Endothelial cell of umbilical vein (primary cell): ENCODE results near the gene AHI1. TPM values are rescaled to one million over a fixed set of nuclear protein-coding genes. Genes with fewer than 3 reads are reported as not detected.

ENCODE experiments used
- BruUV-seq: library from RNA; stranded (reverse); fragments of 400-500 nt; replicated peaks from 2 replicates; lab custom pipeline; 2021; lab: Mats Ljungman, UMichigan
- CTCF ChIA-PET: fragments of 300-600, 350-600 bp; sonication (Branson Sonifier 250); formaldehyde crosslinking; loops from one replicate; lab custom pipeline; 2021; ENCODE audit warnings: antibody characterized with exemption, inconsistent platforms; lab: Charles Lee
- POLR2A ChIA-PET: fragments of 300-600, 350-600 bp; sonication (Branson Sonifier 250); formaldehyde crosslinking; loops from one replicate; lab custom pipeline; 2021; ENCODE audit warnings: antibody characterized with exemption, inconsistent platforms; lab: Charles Lee
- DNase-seq: peaks from one replicate; pipeline ENCODE4 v3.0.0-alpha.2; 2011; ENCODE audit warnings: low read depth, low spot score
- FAIRE-seq: peaks from 2 replicates; lab custom pipeline; 2011; peaks lifted over from hg19 to GRCh38; lab: Jason Lieb, UNC
- H2AFZ ChIP-seq: 2 replicates; pipeline ENCODE4 v1.6.0; 2012; ENCODE audit warnings: low read depth, low read length, control low read depth, inconsistent platforms
- H3K27ac ChIP-seq: 2 replicates; pipeline ENCODE4 v1.5.1; 2011; ENCODE audit warnings: low read depth, mild to moderate bottlenecking, control low read depth, low read length, moderate library complexity; ENCODE audit not compliant: insufficient read depth
- H3K27me3 ChIP-seq, 2 experiments: 2 replicates each; pipeline versions ENCODE4 v1.6.0 to v1.6.1; 2011; ENCODE audit warnings: low read length in 2 of 2, mixed read lengths in 1 of 2; ENCODE audit not compliant: control insufficient read depth in 2 of 2, insufficient read depth in 2 of 2
- H3K36me3 ChIP-seq, 2 experiments: 2 replicates in 1 of 2; 3 replicates in 1 of 2; pipeline ENCODE4 v1.5.1; 2011; ENCODE audit warnings: low read length in 2 of 2, mild to moderate bottlenecking in 1 of 2, moderate library complexity in 1 of 2; ENCODE audit not compliant: control insufficient read depth in 2 of 2, insufficient read depth in 2 of 2; ENCODE audit errors: extremely low read depth in 1 of 2
- H3K4me1 ChIP-seq: 3 replicates; pipeline ENCODE4 v1.5.1; 2011; ENCODE audit warnings: mild to moderate bottlenecking, low read length; ENCODE audit not compliant: control insufficient read depth, insufficient read depth; ENCODE audit errors: extremely low read depth
- H3K4me2 ChIP-seq: 2 replicates; pipeline ENCODE4 v1.6.1; 2011; ENCODE audit warnings: low read length, control low read depth, mixed read lengths; ENCODE audit not compliant: insufficient read depth
- H3K4me3 ChIP-seq, 3 experiments: fragments of 200-600 bp in 1 of 3; sonication (generic), shearing (Covaris generic) in 1 of 3; replicated peaks in 1 of 3; 2 replicates each; pipeline ENCODE4 v1.5.1; 2011 to 2016; ENCODE audit warnings: control low read depth in 3 of 3, low read length in 3 of 3, mild to moderate bottlenecking in 2 of 3, inconsistent platforms in 1 of 3, low read depth in 1 of 3, moderate library complexity in 1 of 3; ENCODE audit not compliant: insufficient read depth in 1 of 3
- H3K79me2 ChIP-seq: 2 replicates; pipeline ENCODE4 v1.6.0; 2012; ENCODE audit warnings: low read length, inconsistent platforms; ENCODE audit not compliant: control insufficient read depth, insufficient read depth
- H3K9ac ChIP-seq: replicated peaks from 2 replicates; pipeline ENCODE3; 2011; ENCODE audit warnings: low read length, control low read depth; ENCODE audit not compliant: insufficient read depth; ENCODE audit errors: extremely low read depth
- H3K9me1 ChIP-seq: replicated peaks from 3 replicates; pipeline ENCODE4 v1.6.0; 2011; ENCODE audit warnings: mild to moderate bottlenecking, low read length; ENCODE audit not compliant: control insufficient read depth, insufficient read depth; ENCODE audit errors: extremely low read depth
- H3K9me3 ChIP-seq: replicated peaks from 2 replicates; pipeline ENCODE4 v1.5.1; 2012; ENCODE audit warnings: low read length, inconsistent platforms; ENCODE audit not compliant: control insufficient read depth, insufficient read depth
- H4K20me1 ChIP-seq: replicated peaks from 2 replicates; pipeline ENCODE3; 2011; ENCODE audit warnings: mild to moderate bottlenecking, low read length; ENCODE audit not compliant: control insufficient read depth, insufficient read depth; ENCODE audit errors: extremely low read depth
- EZH2 ChIP-seq: IDR thresholded peaks from 2 replicates; pipeline ENCODE4 v1.6.1; 2012; ENCODE audit warnings: borderline replicate concordance, low read depth, mild to moderate bottlenecking, moderate library complexity, low read length, inconsistent platforms; ENCODE audit not compliant: severe bottlenecking
- FOS ChIP-seq: IDR thresholded peaks from 2 replicates; pipeline ENCODE4 v1.6.1; 2011; ENCODE audit warnings: mild to moderate bottlenecking, low read length, moderate library complexity, borderline replicate concordance; ENCODE audit not compliant: insufficient read depth
- GATA2 ChIP-seq: IDR thresholded peaks from 2 replicates; pipeline ENCODE4 v1.7.0; 2011; ENCODE audit warnings: low read depth, mild to moderate bottlenecking, moderate library complexity, mixed read lengths, low read length; ENCODE audit not compliant: insufficient read length, insufficient read depth
- JUN ChIP-seq: IDR thresholded peaks from 2 replicates; pipeline ENCODE4 v1.6.1; 2011; ENCODE audit warnings: borderline replicate concordance, low read depth; ENCODE audit not compliant: insufficient read length, insufficient read depth
- MYC ChIP-seq: IDR thresholded peaks from one replicate; pipeline ENCODE4 v1.6.1; 2011; ENCODE audit warnings: mild to moderate bottlenecking, low read depth, low read length
- POLR2A ChIP-seq: IDR thresholded peaks from 2 replicates; pipeline ENCODE4 v1.6.1; 2012; ENCODE audit warnings: low read depth, mild to moderate bottlenecking, control low read depth, low read length
- POLR2AphosphoS5 ChIP-seq: IDR thresholded peaks from 2 replicates; pipeline ENCODE4 v1.6.1; 2012; ENCODE audit warnings: low read depth, mild to moderate bottlenecking, control low read depth, low read length, moderate library complexity; ENCODE audit not compliant: insufficient read depth
- dilution Hi-C: fragments of 300-500 bp; cut with MboI; formaldehyde crosslinking; loops from one replicate; pipeline ENCODE4 v1.15.0; 2019; ENCODE audit warnings: low sequenced_read_pairs; ENCODE audit not compliant: extremely low pct_ligation_motif_present
- intact Hi-C: fragments of 100-400 bp; cut with micrococcal nuclease; formaldehyde crosslinking; loops from one replicate; pipeline ENCODE4 v1.10.0; 2022
- polyA plus RNA-seq, 4 experiments: library from polyadenylated mRNA; depleted of rRNA in 3 of 4; stranded (reverse) in 3 of 4; unstranded in 1 of 4; fragments of >200 nt; gene quantifications; 2 replicates each; pipeline versions ENCODE4 v1.2.1 to v1.2.3, GENCODE V29; 2011 to 2012; ENCODE audit warnings: missing spikeins in 1 of 4
- total RNA-seq: library from RNA; stranded (reverse); gene quantifications from 2 replicates; pipeline ENCODE4 v1.2.3, GENCODE V29; 2021
- TF ChIP-seq, protein P1 (sequence below): IDR thresholded peaks from 2 replicates; pipeline ENCODE4 v1.6.1; 2011; ENCODE audit not compliant: insufficient read depth, insufficient read length
- TF ChIP-seq, protein P2 (sequence below), 2 donors: IDR thresholded peaks; 1 replicate in 1 of 2; 2 replicates in 1 of 2; pipeline ENCODE4 v1.5.1; 2011; ENCODE audit warnings: low read length in 2 of 2, mild to moderate bottlenecking in 2 of 2, moderate library complexity in 2 of 2, control low read depth in 1 of 2, inconsistent platforms in 1 of 2, low read depth in 1 of 2; ENCODE audit not compliant: insufficient read depth in 1 of 2; ENCODE audit errors: extremely low read depth in 1 of 2

The AHI1 gene
- total and polyA plus RNA-seq, 2 donors (not counting 3 experiments of a cell fraction or from before 2014, with no cell fraction given): 5.1 to 20.7 TPM

DNA sequence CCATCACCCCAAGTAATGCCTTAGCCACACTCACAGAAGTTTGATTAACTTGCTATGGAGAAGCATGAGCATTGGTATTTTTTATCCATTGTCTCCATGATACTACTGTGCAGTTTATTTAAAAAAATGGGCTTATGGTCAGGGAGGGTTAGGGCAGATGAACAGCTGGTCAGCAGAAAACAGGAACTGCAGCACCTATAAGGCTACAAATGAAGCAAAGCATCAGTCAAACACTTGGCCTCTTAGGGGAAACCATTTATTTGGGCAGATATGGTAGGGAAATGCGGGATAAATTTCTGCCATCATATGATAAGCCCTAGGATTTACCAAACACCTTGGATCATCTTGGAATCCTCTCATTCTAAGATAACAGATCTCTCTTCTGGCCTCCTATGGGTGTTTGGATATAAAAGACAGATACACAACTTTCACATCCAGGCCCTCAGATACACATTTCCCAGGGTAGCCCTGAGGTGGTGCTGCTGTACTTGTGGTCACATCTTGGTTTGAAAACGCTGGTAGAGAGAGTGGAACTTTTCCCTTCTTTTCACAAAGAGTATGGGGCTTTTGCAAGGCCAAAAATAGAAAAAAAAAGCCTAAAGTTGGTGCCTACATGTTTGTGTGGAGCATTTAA, 42.8 kb upstream of the AHI1 start:
- H3K79me2 ChIP-seq: no peaks in the 10 kb centered on the region
- FAIRE-seq (no peak), DNase-seq (peak; percentile 44)
- no peak overlapping the region for H3K9ac ChIP-seq
- no peak overlapping the region for H3K4me3 ChIP-seq
- BruUV-seq: no TSS peak
- H3K27me3 ChIP-seq: no peaks in the 10 kb centered on the region
- H3K27ac ChIP-seq: no peak overlapping the region
- no peaks in the 10 kb centered on the region for H3K9me3 ChIP-seq
- H3K9me1 ChIP-seq: no peaks in the 10 kb centered on the region
- H3K4me1 ChIP-seq: peaks cover 10% of the 10 kb centered on the region
- ChIA-PET CTCF (interaction anchor here (1.3 to 2.0 kb wide), 4 partner anchors 12 to 777 kb away, joined by 3 to 9 read pairs (median 4); no protein-coding TSS in a partner anchor), POLR2A (no interaction called here)
- dilution Hi-C loops (no loop called here), intact Hi-C loops (no loop called here)
- no peak overlapping the region for H2AFZ ChIP-seq
- H3K36me3 ChIP-seq: no peaks in the 10 kb centered on the region
- no peak overlapping the region for H3K4me2 ChIP-seq
- TF ChIP-seq, protein P1, sequence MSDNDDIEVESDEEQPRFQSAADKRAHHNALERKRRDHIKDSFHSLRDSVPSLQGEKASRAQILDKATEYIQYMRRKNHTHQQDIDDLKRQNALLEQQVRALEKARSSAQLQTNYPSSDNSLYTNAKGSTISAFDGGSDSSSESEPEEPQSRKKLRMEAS: no peak
- TF ChIP-seq, protein P2, sequence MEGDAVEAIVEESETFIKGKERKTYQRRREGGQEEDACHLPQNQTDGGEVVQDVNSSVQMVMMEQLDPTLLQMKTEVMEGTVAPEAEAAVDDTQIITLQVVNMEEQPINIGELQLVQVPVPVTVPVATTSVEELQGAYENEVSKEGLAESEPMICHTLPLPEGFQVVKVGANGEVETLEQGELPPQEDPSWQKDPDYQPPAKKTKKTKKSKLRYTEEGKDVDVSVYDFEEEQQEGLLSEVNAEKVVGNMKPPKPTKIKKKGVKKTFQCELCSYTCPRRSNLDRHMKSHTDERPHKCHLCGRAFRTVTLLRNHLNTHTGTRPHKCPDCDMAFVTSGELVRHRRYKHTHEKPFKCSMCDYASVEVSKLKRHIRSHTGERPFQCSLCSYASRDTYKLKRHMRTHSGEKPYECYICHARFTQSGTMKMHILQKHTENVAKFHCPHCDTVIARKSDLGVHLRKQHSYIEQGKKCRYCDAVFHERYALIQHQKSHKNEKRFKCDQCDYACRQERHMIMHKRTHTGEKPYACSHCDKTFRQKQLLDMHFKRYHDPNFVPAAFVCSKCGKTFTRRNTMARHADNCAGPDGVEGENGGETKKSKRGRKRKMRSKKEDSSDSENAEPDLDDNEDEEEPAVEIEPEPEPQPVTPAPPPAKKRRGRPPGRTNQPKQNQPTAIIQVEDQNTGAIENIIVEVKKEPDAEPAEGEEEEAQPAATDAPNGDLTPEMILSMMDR (IDR thresholded peaks at IDR 0.05; ENCODE audit: extremely low read depth in 1 of 2, insufficient read depth in 1 of 2, low read depth in 1 of 2, low read length in 2 of 2): peak in 1 of 2 donors; percentile 32
- TF ChIP-seq JUN (no peak), EZH2 (no peak), FOS (no peak), POLR2A (no peak), POLR2AphosphoS5 (no peak), GATA2 (no peak), MYC (no peak)
- no peaks in the 10 kb centered on the region for H4K20me1 ChIP-seq
